Adrenal gland (tissue), 5 donors: ENCODE results near the gene ETV3.

ENCODE experiments used
- POLR2A ChIP-seq, 2 donors: fragments of 450-650 bp; IDR thresholded peaks; one replicate each; pipeline ENCODE4 v1.6.1; 2017; ENCODE audit warnings: antibody characterized with exemption in 2 of 2, mild to moderate bottlenecking in 2 of 2, moderate library complexity in 1 of 2
- TF ChIP-seq, protein P1 (sequence below), 6 experiments: fragments of 450-650 bp in 4 of 6; fragments of 200-600 bp in 2 of 6; sonication (generic) in 1 of 6; IDR thresholded peaks; 1 replicate in 5 of 6; 2 replicates in 1 of 6; pipeline versions ENCODE4 v1.5.1 to v1.8.0; 2016 to 2021; ENCODE audit warnings: antibody characterized with exemption in 6 of 6, mild to moderate bottlenecking in 2 of 6, moderate library complexity in 1 of 6
- donor health status: DM: no; HTN: no; CAD: no.

DNA sequence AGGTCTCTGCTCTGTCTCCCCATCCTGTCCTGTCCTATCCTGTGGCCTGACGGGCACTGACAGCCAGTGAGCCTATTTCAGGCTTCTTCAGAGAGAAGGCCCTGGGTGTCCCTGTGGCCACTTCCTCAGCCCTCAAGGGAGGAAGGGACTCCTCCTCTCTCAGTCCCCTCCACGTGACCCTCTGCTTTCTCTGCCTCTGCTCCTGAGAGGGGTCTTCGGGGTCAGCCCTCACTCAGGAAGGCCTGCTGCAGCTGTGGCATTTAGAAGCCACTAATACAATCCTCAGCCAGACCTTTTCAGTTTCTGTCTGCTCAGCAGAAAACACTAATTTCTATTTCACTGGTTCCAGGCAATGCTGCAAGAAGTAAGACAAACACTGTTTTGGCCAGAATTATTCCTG lies 43.6 kb upstream of the ETV3 start:
- TF ChIP-seq, protein P1, sequence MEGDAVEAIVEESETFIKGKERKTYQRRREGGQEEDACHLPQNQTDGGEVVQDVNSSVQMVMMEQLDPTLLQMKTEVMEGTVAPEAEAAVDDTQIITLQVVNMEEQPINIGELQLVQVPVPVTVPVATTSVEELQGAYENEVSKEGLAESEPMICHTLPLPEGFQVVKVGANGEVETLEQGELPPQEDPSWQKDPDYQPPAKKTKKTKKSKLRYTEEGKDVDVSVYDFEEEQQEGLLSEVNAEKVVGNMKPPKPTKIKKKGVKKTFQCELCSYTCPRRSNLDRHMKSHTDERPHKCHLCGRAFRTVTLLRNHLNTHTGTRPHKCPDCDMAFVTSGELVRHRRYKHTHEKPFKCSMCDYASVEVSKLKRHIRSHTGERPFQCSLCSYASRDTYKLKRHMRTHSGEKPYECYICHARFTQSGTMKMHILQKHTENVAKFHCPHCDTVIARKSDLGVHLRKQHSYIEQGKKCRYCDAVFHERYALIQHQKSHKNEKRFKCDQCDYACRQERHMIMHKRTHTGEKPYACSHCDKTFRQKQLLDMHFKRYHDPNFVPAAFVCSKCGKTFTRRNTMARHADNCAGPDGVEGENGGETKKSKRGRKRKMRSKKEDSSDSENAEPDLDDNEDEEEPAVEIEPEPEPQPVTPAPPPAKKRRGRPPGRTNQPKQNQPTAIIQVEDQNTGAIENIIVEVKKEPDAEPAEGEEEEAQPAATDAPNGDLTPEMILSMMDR (IDR thresholded peaks at IDR 0.05), result no peak
- no peak for TF ChIP-seq POLR2A (IDR thresholded peaks at IDR 0.05)
